Spleen (tissue), 7 donors: ENCODE data around the gene ABCD3.
"Not testable (repeated sequence)": the region's sequence is repeated elsewhere in the genome, so short reads cannot be mapped to it uniquely, and the experiment has no call there.

Source experiments
- CTCF ChIP-seq, 11 experiments: fragments of 200-600 bp in 7 of 11; fragments of 450-650 bp in 4 of 11; sonication (generic) in 4 of 11; IDR thresholded peaks in 8 of 11; conservative IDR thresholded peaks in 3 of 11; 1 replicate in 7 of 11; 2 replicates in 4 of 11; pipeline versions ENCODE4 v1.4.0 to v1.8.0; 2016 to 2021; ENCODE audit warnings: antibody characterized with exemption in 11 of 11, inconsistent platforms in 4 of 11, mild to moderate bottlenecking in 1 of 11
- POLR2AphosphoS5 ChIP-seq, 3 donors: sonication (generic); formaldehyde crosslinking; IDR thresholded peaks; one replicate each; pipeline ENCODE4 v1.5.1; 2017; ENCODE audit warnings: antibody characterized with exemption in 3 of 3
- donor health status: DM: no; HTN: no; CAD: no; lungs with moderate emphysema.
- donor health status: DM: no; HTN: no; CAD: no.
- donor health status: DM: no; HTN: no; CAD: no.

GRCh38 chr1:94428927-94429528 lies 10.8 kb downstream of the ABCD3 start:
- not testable (repeated sequence) for TF ChIP-seq CTCF (IDR thresholded peaks at IDR 0.05 in 8 of 11, conservative IDR thresholded peaks at IDR 0.05 in 3 of 11); POLR2AphosphoS5 (IDR thresholded peaks at IDR 0.05)
